Gastrocnemius medialis (tissue), 4 donors: ENCODE measurements around the gene KLHL6. TPM values are rescaled to one million over a fixed set of nuclear protein-coding genes. Genes with fewer than 3 reads are reported as not detected.

Experiments
- ATAC-seq, 2 donors: fragments of 150-250 bp; one replicate each; pipeline ENCODE4 v1.9.1; 2016
- DNase-seq, 2 donors: peaks; one replicate each; pipeline ENCODE4 v3.0.0-alpha.2; 2019
- H3K27ac ChIP-seq, 4 donors: fragments of 200-600 bp; sonication (generic); 1 replicate in 1 of 4; 2 replicates in 3 of 4; pipeline ENCODE4 v1.5.1; 2016 to 2018; ENCODE audit warnings: mild to moderate bottlenecking in 2 of 4, moderate library complexity in 1 of 4
- H3K27me3 ChIP-seq, 3 donors: fragments of 200-600 bp; sonication (generic) in 2 of 3; 1 replicate in 1 of 3; 2 replicates in 2 of 3; pipeline versions ENCODE4 v1.5.1 to v1.6.0; 2016 to 2019; ENCODE audit warnings: mild to moderate bottlenecking in 1 of 3, moderate library complexity in 1 of 3
- H3K36me3 ChIP-seq, 2 donors: fragments of 200-600 bp; sonication (generic) in 1 of 2; one replicate each; pipeline ENCODE4 v1.5.1; 2017 to 2018
- H3K4me1 ChIP-seq, 2 donors: fragments of 200-600 bp; sonication (generic) in 1 of 2; one replicate each; pipeline ENCODE4 v1.5.1; 2016 to 2017; ENCODE audit warnings: mild to moderate bottlenecking in 2 of 2
- H3K4me3 ChIP-seq, 4 donors: fragments of 200-600 bp; sonication (generic) in 3 of 4; 1 replicate in 1 of 4; 2 replicates in 3 of 4; pipeline ENCODE4 v1.5.1; 2016 to 2019; ENCODE audit warnings: mild to moderate bottlenecking in 2 of 4
- H3K9me3 ChIP-seq, 3 donors: fragments of 200-600 bp; sonication (generic) in 2 of 3; 1 replicate in 1 of 3; 2 replicates in 2 of 3; pipeline ENCODE4 v1.5.1; 2016 to 2019
- CTCF ChIP-seq, 5 experiments: fragments of 450-650 bp in 3 of 5; fragments of 200-600 bp in 2 of 5; sonication (generic) in 2 of 5; IDR thresholded peaks in 4 of 5; conservative IDR thresholded peaks in 1 of 5; 1 replicate in 4 of 5; 2 replicates in 1 of 5; pipeline ENCODE4 v1.5.1; 2016 to 2019; ENCODE audit warnings: antibody characterized with exemption in 5 of 5, mild to moderate bottlenecking in 3 of 5, moderate library complexity in 3 of 5
- POLR2A ChIP-seq, 2 donors: fragments of 450-650 bp; IDR thresholded peaks; one replicate each; pipeline ENCODE4 v1.6.1; 2017; ENCODE audit warnings: antibody characterized with exemption in 2 of 2, mild to moderate bottlenecking in 2 of 2, moderate library complexity in 2 of 2
- in situ Hi-C, 4 donors: fragments of 200-750 bp; cut with MboI; loops; one replicate each; pipeline versions ENCODE4 v1.15.0 to v1.8.0; 2017; ENCODE audit warnings: low sequenced_read_pairs in 4 of 4
- intact Hi-C: fragments of 100-400 bp; cut with DNase I; formaldehyde crosslinking; loops from one replicate; pipeline ENCODE4 v1.15.1; 2023; ENCODE audit warnings: low total_unique reads
- total RNA-seq, 4 donors: library from RNA; depleted of rRNA; stranded (reverse); fragments of >200 nt; gene quantifications; one replicate each; pipeline versions ENCODE4 v1.1.0 to v1.2.3, GENCODE V29; 2016

The KLHL6 gene
- total RNA-seq, 4 donors from 2014 or later = 0.15 to 0.31 (median 0.30) TPM

- Histone ChIP-seq H3K4me3 (no peak overlapping the region), H3K9me3 (no peaks in the 10 kb centered on the region), H3K36me3 (no peaks in the 10 kb centered on the region), H3K4me1 (no peaks in the 10 kb centered on the region), H3K27me3 (no peaks in the 10 kb centered on the region), H3K27ac (no peak overlapping the region)
- TF ChIP-seq CTCF (IDR thresholded peaks at IDR 0.05 in 4 of 5, conservative IDR thresholded peaks at IDR 0.05 in 1 of 5) = no peak
- no peak for TF ChIP-seq POLR2A (IDR thresholded peaks at IDR 0.05)
- in situ Hi-C loops = no loop called here
- intact Hi-C loops = no loop called here
- ATAC-seq (no peak), DNase-seq (no peak)
Measured at GRCh38 chr3:183519891-183520290, 35.6 kb downstream of the KLHL6 start.

- Histone ChIP-seq H3K4me1 (peaks cover 0 to under 1% of the 10 kb centered on the region in 2 donors), H3K27ac (no peak overlapping the region), H3K36me3 (no peaks in the 10 kb centered on the region), H3K9me3 (no peaks in the 10 kb centered on the region), H3K4me3 (no peak overlapping the region), H3K27me3 (no peaks in the 10 kb centered on the region)
- ATAC-seq (no peak), DNase-seq (no peak)
- TF ChIP-seq POLR2A (IDR thresholded peaks at IDR 0.05) = no peak
- no peak for TF ChIP-seq CTCF (IDR thresholded peaks at IDR 0.05 in 4 of 5, conservative IDR thresholded peaks at IDR 0.05 in 1 of 5)
- intact Hi-C loops = no loop called here
- in situ Hi-C loops = no loop called here
Measured at GRCh38 chr3:183518491-183519251, 36.8 kb downstream of the KLHL6 start.

GRCh38 chr3:183517607-183518006 is 37.9 kb downstream of the KLHL6 start:
- H3K36me3 ChIP-seq = no peaks in the 10 kb centered on the region
- TF ChIP-seq CTCF (IDR thresholded peaks at IDR 0.05 in 4 of 5, conservative IDR thresholded peaks at IDR 0.05 in 1 of 5) (no peak), POLR2A (IDR thresholded peaks at IDR 0.05) (no peak)
- intact Hi-C loops = no loop called here
- H3K9me3 ChIP-seq = no peaks in the 10 kb centered on the region
- in situ Hi-C loops = no loop called here
- DNase-seq (no peak), ATAC-seq (no peak)
- no peak overlapping the region for H3K4me3 ChIP-seq
- no peak overlapping the region for H3K27ac ChIP-seq
- H3K4me1 ChIP-seq = peaks cover 10% of the 10 kb centered on the region in 2 donors
- no peaks in the 10 kb centered on the region for H3K27me3 ChIP-seq

GRCh38 chr3:183515968-183516851 is 39.3 kb downstream of the KLHL6 start:
- Histone ChIP-seq H3K36me3 (no peaks in the 10 kb centered on the region), H3K4me3 (no peak overlapping the region), H3K4me1 (peaks cover 20 to 23% of the 10 kb centered on the region in 2 donors), H3K27ac (no peak overlapping the region), H3K9me3 (no peaks in the 10 kb centered on the region), H3K27me3 (no peaks in the 10 kb centered on the region)
- in situ Hi-C loops = no loop called here
- no peak for TF ChIP-seq CTCF (IDR thresholded peaks at IDR 0.05 in 4 of 5, conservative IDR thresholded peaks at IDR 0.05 in 1 of 5)
- no peak for TF ChIP-seq POLR2A (IDR thresholded peaks at IDR 0.05)
- ATAC-seq = peak in 1 of 2 donors; percentile 41
- intact Hi-C loops = no loop called here
- DNase-seq = no peak
